Measurements from ENCODE around the gene CD3G. TPM values are rescaled to one million over a fixed set of nuclear protein-coding genes. Genes with fewer than 3 reads are reported as not detected.

Gene CD3G
- total RNA-seq, 4 donors from 2014 or later: 4.7 to 7.0 (median 5.4) TPM

DNA sequence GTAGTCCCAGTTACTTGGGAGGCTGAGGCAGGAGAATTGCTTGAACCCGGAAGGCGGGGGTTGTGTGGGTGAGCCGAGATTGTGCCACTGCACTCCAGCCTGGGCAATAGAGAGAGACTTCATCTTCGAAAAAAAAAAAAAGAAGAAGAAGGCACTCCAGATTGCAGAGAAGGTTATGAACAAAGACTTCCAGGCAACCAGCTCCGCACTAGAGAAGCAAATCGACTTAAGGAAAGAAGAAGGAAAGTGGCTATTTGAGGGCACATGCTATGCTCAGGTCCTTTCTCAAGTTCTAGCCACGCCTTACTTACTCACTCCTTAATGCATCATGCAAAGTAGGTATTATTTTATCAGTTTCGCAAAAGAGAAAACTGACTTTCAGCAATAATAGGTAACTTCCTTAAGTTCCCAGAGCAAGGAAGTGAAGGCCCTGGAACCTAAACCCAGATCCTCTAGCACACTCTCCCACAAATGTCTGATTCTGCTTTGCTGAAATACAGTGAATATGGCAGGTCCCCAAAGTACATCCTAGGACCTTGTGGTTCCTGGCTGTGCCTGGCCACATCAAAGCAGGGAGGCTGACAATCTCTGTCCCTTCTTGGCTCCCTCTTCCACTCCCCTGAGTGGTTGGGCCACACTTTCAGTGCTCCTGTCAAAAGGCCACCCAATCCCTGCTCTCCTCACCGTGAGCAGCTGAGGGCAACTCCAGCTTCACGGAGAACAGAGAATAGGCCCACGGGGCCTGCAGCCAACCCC is 25.4 kb upstream of the CD3G start:
- Histone ChIP-seq H3K27ac (peak overlapping the region in 2 of 4 donors; percentile 19 to 32), H3K4me3 (no peak overlapping the region), H3K36me3 (no peaks in the 10 kb centered on the region), H3K9me3 (no peaks in the 10 kb centered on the region), H3K27me3 (no peaks in the 10 kb centered on the region), H3K4me1 (peaks cover 0 to 44% (median 21%) of the 10 kb centered on the region in 4 donors)
- DNase-seq: no peak
- no peak for TF ChIP-seq POLR2A (IDR thresholded peaks at IDR 0.05)
- TF ChIP-seq, protein P1, sequence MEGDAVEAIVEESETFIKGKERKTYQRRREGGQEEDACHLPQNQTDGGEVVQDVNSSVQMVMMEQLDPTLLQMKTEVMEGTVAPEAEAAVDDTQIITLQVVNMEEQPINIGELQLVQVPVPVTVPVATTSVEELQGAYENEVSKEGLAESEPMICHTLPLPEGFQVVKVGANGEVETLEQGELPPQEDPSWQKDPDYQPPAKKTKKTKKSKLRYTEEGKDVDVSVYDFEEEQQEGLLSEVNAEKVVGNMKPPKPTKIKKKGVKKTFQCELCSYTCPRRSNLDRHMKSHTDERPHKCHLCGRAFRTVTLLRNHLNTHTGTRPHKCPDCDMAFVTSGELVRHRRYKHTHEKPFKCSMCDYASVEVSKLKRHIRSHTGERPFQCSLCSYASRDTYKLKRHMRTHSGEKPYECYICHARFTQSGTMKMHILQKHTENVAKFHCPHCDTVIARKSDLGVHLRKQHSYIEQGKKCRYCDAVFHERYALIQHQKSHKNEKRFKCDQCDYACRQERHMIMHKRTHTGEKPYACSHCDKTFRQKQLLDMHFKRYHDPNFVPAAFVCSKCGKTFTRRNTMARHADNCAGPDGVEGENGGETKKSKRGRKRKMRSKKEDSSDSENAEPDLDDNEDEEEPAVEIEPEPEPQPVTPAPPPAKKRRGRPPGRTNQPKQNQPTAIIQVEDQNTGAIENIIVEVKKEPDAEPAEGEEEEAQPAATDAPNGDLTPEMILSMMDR (IDR thresholded peaks at IDR 0.05): no peak

DNA sequence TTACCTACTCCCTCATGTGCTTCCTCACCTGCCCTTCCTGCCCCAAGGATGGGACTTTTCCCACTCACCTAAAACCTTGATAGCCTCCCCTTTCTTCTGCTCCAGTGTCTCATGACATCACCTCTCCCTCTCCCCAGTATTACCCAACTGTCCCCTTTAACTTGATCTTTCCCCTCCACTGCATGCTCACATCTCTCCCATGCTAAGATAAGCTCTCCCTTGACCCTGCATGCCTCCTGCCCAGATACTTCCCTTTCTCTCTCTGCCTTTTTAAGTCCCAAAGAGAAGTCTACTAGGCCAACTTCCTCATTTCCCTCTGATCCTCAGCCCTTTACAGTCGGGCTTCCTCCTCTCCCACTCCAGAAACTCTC is 24.8 kb upstream of the CD3G start:
- Histone ChIP-seq H3K4me3 (no peak overlapping the region), H3K27me3 (no peaks in the 10 kb centered on the region), H3K9me3 (no peaks in the 10 kb centered on the region), H3K4me1 (peaks cover 0 to 44% (median 21%) of the 10 kb centered on the region in 4 donors), H3K36me3 (no peaks in the 10 kb centered on the region), H3K27ac (peak overlapping the region in 2 of 4 donors; percentile 19 to 32)
- no peak for DNase-seq
- TF ChIP-seq POLR2A (IDR thresholded peaks at IDR 0.05): no peak
- TF ChIP-seq, protein P1 (IDR thresholded peaks at IDR 0.05): no peak

DNA sequence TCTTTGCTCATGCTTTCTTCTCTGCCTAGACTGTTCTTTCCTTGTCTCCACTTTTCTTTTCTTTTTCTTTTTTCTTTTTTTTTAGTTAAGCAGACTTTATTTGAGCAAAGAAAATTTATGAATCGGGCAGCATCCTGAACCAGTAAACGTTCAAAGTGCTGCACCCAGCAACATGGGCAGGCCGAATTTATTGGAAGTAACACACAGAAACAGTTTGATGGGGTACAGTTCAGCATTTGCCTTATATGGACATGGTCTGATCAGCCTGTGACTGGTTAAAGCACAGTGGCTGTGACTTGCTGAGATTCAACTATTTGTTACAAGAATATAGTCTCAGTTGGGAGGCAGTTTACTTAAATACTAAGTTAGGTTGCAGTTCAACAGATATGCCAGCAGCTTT is 23.6 kb upstream of the CD3G start:
- H3K4me1 ChIP-seq: peaks cover 0 to 38% (median 17%) of the 10 kb centered on the region in 4 donors
- TF ChIP-seq, protein P1 (IDR thresholded peaks at IDR 0.05): no peak
- no peak for TF ChIP-seq POLR2A (IDR thresholded peaks at IDR 0.05)

DNA sequence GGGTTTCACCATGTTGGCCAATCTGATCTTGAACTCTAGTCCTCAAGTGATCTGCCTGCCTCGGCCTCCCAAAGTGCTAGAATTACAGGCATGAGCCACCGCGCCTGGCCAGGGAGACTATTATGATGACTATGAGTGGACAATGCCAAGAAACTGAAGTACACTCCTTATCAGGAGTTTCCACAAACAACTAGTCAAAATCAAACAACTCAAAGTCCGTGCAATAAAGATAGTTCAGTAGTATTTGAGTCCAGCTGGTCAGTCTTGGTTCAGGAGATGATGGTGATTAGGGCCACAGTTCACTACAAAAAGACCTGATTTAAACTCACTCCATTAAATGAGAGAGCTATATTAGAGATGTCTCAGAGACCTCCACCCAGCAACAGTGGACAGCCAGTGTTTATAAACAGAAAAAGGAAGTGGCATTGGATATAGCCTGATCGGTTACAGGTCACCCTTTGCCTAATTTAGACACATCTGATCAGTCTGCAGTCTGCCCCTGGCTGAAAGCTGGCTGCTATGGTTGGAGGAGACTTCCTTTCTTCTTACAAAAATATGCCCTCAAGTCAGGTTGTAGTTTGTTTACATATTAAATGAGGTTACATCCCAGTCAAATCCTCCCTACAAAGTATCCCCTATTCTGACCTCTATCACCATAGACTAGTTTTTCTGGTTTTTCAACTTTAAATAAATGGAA is 22.6 kb upstream of the CD3G start:
- Histone ChIP-seq H3K4me3 (no peak overlapping the region), H3K27me3 (no peaks in the 10 kb centered on the region), H3K27ac (peak overlapping the region in 1 of 4 donors; percentile 17), H3K4me1 (peaks cover 0 to 28% (median 14%) of the 10 kb centered on the region in 4 donors), H3K9me3 (no peaks in the 10 kb centered on the region), H3K36me3 (no peaks in the 10 kb centered on the region)
- TF ChIP-seq, protein P1 (IDR thresholded peaks at IDR 0.05): no peak
- TF ChIP-seq POLR2A (IDR thresholded peaks at IDR 0.05): no peak
- peak in 2 of 3 donors; percentile 63 to 73 for DNase-seq

More for the DNA sequence above, 23.6 kb upstream of the CD3G start:
- H3K4me3 ChIP-seq: no peak overlapping the region
- no peak overlapping the region for H3K27ac ChIP-seq
- no peaks in the 10 kb centered on the region for H3K36me3 ChIP-seq
- H3K9me3 ChIP-seq: no peaks in the 10 kb centered on the region
- DNase-seq: no peak
- no peaks in the 10 kb centered on the region for H3K27me3 ChIP-seq

DNA sequence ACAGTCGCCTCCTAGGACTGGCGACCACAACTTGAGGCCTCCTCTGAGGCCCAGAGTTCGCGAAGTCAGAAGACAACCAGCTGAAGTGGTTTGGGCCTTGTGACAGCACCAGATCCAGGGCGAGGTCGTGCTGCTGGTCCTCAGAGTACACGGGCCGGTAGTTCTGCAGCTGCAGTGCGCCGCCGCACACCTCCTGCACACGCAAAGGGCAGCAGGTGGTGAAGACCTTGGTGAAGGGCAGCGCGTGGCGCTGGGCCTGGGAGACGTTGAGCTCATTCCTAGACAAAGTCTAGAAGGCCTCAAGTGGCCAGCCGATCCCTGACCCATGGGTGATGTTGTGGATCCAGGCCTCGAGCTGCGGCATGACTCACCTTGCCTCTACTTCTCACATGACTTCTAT is 21.4 kb upstream of the CD3G start:
- DNase-seq: no peak
- no peaks in the 10 kb centered on the region for H3K27me3 ChIP-seq
- peaks cover 0 to 17% (median 9%) of the 10 kb centered on the region in 4 donors for H3K4me1 ChIP-seq
- H3K27ac ChIP-seq: no peak overlapping the region
- TF ChIP-seq, protein P1 (IDR thresholded peaks at IDR 0.05): no peak
- no peak for TF ChIP-seq POLR2A (IDR thresholded peaks at IDR 0.05)
- no peaks in the 10 kb centered on the region for H3K36me3 ChIP-seq
- no peak overlapping the region for H3K4me3 ChIP-seq
- no peaks in the 10 kb centered on the region for H3K9me3 ChIP-seq
